Measurements from ENCODE around the gene PROSER3.

- no peak for TF ChIP-seq CTCF (IDR thresholded peaks at IDR 0.05; ENCODE audit: low read length)
- no peak for TF ChIP-seq EZH2 (IDR thresholded peaks at IDR 0.05; ENCODE audit: borderline replicate concordance, low read length)
These were observed 5.1 kb upstream of the PROSER3 start for GRCh38 chr19:35752746-35753350.

All from OCI-LY1 (cell line).